Lung (tissue), 12 donors: ENCODE measurements around the gene YAF2. TPM values are rescaled to one million over a fixed set of nuclear protein-coding genes. Genes with fewer than 3 reads are reported as not detected.
"Not testable (repeated sequence)": the region's sequence is repeated elsewhere in the genome, so short reads cannot be mapped to it uniquely, and the experiment has no call there.

Experiments
- ATAC-seq: fragments of 200-7000 bp; cut with Tn5 transposase; one replicate; pipeline ENCODE4 v1.9.1; 2020; ENCODE audit warnings: moderate number of reproducible peaks; ENCODE audit not compliant: insufficient read depth, low FRiP score
- DNase-seq, 3 donors: peaks; one replicate each; pipeline ENCODE4 v3.0.0-alpha.2; 2013 to 2017
- H3K27ac ChIP-seq, 2 donors: one replicate each; pipeline ENCODE4 v1.5.1; 2013; ENCODE audit warnings: mild to moderate bottlenecking in 2 of 2, moderate library complexity in 2 of 2, control low read depth in 1 of 2, inconsistent platforms in 1 of 2, low read depth in 1 of 2, low read length in 1 of 2
- H3K27me3 ChIP-seq, 3 donors: one replicate each; pipeline ENCODE4 v1.5.1; 2013; ENCODE audit warnings: low read length in 2 of 3; ENCODE audit not compliant: control insufficient read depth in 3 of 3, insufficient read depth in 3 of 3
- H3K36me3 ChIP-seq, 4 donors: one replicate each; pipeline ENCODE4 v1.5.1; 2013; ENCODE audit warnings: low read length in 4 of 4, mild to moderate bottlenecking in 1 of 4, moderate library complexity in 1 of 4; ENCODE audit not compliant: control insufficient read depth in 4 of 4, insufficient read depth in 4 of 4
- H3K4me1 ChIP-seq, 5 donors: one replicate each; pipeline ENCODE4 v1.5.1; 2013; ENCODE audit warnings: low read length in 5 of 5, mild to moderate bottlenecking in 2 of 5, moderate library complexity in 1 of 5; ENCODE audit not compliant: control insufficient read depth in 5 of 5, insufficient read depth in 5 of 5
- H3K4me3 ChIP-seq: one replicate; pipeline ENCODE4 v1.5.1; 2013; ENCODE audit warnings: mild to moderate bottlenecking, control low read depth, moderate library complexity
- H3K9ac ChIP-seq, 2 donors: one replicate each; pipeline ENCODE4 v1.5.1; 2013; ENCODE audit warnings: low read length in 2 of 2, control low read depth in 1 of 2; ENCODE audit not compliant: insufficient read depth in 1 of 2
- H3K9me3 ChIP-seq, 4 donors: one replicate each; pipeline ENCODE4 v1.5.1; 2013; ENCODE audit warnings: low read length in 3 of 4, mild to moderate bottlenecking in 1 of 4, moderate library complexity in 1 of 4; ENCODE audit not compliant: control insufficient read depth in 4 of 4, insufficient read depth in 3 of 4
- WGBS, 2 donors: extraction: QIAGEN DNeasy Blood & Tissue Kit; methylation state at CpG; one replicate each; pipeline ENCODE4 v1.1.7; 2013; 5-methylcytosine and 5-hydroxymethylcytosine counted together
- polyA plus RNA-seq, 2 donors: library from polyadenylated mRNA; stranded (reverse); fragments of 200-250 nt; gene quantifications; one replicate each; pipeline ENCODE4 v1.2.1, GENCODE V29; 2013
- total RNA-seq, 2 donors: library from RNA; depleted of rRNA in 1 of 2; stranded (reverse); fragments of >200 nt in 1 of 2; gene quantifications; one replicate each; pipeline ENCODE4 v1.2.1, GENCODE V29; 2014 to 2021
- TF ChIP-seq, protein P1 (sequence below): IDR thresholded peaks from 2 replicates; pipeline ENCODE4 v1.5.1; 2012; ENCODE audit warnings: mild to moderate bottlenecking; ENCODE audit errors: control extremely low read depth, extremely low read depth
- donor health status: control.
- donor health status: control.
- donor health status: Bipolar disorder and iron deficiency.
- donor health status: healthy.
- donor health status: DM: yes; HTN: yes; CAD: no.

The YAF2 gene
- total and polyA plus RNA-seq, 4 donors: 9.4 to 27.9 (median 19.0) TPM

DNA sequence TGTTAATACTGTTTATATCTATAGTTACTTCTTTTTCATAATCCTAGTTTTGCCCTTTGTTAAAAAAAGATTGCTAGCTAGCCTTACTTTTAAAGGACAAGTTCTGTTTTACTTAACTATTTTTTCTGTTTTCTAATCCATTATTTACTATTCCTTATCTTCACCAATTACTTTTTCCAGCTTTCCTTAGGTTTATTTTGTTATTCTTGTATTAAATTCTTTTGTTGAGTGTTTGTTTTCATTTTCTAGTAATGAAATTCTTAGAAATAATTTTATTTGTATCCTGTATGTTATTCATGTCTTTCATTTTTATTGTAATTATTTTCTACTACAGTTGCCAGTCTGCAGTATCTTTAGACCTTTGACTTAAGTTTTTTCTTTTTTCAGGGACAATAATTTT is 47.7 kb downstream of the YAF2 start:
- H3K9ac ChIP-seq: no peak overlapping the region
- no peak overlapping the region for H3K4me3 ChIP-seq
- ATAC-seq (no peak), DNase-seq (no peak)
- peaks cover 0 to 10% (median 4%) of the 10 kb centered on the region in 4 donors for H3K36me3 ChIP-seq
- H3K27me3 ChIP-seq: no peaks in the 10 kb centered on the region
- TF ChIP-seq, protein P1, sequence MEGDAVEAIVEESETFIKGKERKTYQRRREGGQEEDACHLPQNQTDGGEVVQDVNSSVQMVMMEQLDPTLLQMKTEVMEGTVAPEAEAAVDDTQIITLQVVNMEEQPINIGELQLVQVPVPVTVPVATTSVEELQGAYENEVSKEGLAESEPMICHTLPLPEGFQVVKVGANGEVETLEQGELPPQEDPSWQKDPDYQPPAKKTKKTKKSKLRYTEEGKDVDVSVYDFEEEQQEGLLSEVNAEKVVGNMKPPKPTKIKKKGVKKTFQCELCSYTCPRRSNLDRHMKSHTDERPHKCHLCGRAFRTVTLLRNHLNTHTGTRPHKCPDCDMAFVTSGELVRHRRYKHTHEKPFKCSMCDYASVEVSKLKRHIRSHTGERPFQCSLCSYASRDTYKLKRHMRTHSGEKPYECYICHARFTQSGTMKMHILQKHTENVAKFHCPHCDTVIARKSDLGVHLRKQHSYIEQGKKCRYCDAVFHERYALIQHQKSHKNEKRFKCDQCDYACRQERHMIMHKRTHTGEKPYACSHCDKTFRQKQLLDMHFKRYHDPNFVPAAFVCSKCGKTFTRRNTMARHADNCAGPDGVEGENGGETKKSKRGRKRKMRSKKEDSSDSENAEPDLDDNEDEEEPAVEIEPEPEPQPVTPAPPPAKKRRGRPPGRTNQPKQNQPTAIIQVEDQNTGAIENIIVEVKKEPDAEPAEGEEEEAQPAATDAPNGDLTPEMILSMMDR: no peak
- no peak overlapping the region for H3K27ac ChIP-seq
- no peaks in the 10 kb centered on the region for H3K9me3 ChIP-seq
- H3K4me1 ChIP-seq: peaks cover 0 to 4% (median 0%) of the 10 kb centered on the region in 5 donors

DNA sequence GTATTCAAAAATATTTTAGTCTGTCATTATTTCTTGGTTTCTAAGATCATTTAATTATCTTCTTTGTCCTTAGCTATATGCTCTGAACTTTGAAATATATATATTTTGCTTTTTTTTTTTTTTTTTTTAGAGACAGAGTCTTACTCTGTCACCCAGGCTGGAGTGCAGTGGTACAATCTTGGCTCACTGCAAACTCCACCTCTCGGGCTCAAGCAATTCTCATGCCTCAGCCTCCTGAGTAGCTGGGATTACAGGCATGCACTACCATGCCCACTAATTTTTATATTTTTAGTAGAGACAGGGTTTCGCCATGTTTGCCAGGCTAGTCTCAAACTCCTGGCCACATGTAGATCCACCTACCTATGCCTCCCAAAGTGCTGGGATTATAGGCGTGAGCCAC is 49.8 kb downstream of the YAF2 start:
- DNase-seq, H3K36me3 ChIP-seq, H3K4me3 ChIP-seq, H3K9me3 ChIP-seq, H3K27ac ChIP-seq, ATAC-seq, H3K9ac ChIP-seq, H3K27me3 ChIP-seq: not testable (repeated sequence)
- H3K4me1 ChIP-seq: peaks cover 0 to 14% (median 0%) of the 10 kb centered on the region in 5 donors
- 95 to 96% methylated on average over 3 of the region's 3 CpGs for WGBS, 2 donors

DNA sequence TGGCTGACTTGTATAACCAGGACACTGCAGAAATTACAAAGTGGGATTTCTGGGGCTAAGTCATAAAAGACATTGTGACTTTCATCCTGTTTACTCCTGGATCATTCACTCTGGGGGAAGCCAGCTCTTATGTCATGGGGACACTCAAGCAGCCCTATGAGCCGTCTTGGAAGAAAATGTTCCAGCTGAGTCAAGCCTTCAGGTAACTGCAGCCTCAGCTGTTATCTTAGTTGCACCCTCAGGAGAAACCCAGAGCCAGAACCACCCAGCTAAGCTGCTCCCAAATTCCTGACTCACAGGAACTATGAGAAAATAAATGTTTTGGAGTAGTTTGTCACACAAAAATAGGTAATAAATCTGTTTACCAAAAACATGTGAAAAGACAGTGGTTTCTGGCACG is 50.2 kb downstream of the YAF2 start:
- Histone ChIP-seq H3K9me3 (no peaks in the 10 kb centered on the region), H3K27ac (no peak overlapping the region), H3K36me3 (peaks cover 3 to 8% (median 4%) of the 10 kb centered on the region in 4 donors), H3K9ac (no peak overlapping the region), H3K4me3 (no peak overlapping the region), H3K27me3 (no peaks in the 10 kb centered on the region), H3K4me1 (peaks cover 0 to 14% (median 0%) of the 10 kb centered on the region in 5 donors)
- ATAC-seq (no peak), DNase-seq (no peak)
- TF ChIP-seq, protein P1: no peak
- WGBS, 2 donors: 94 to 97% methylated on average over 2 of the region's 2 CpGs

DNA sequence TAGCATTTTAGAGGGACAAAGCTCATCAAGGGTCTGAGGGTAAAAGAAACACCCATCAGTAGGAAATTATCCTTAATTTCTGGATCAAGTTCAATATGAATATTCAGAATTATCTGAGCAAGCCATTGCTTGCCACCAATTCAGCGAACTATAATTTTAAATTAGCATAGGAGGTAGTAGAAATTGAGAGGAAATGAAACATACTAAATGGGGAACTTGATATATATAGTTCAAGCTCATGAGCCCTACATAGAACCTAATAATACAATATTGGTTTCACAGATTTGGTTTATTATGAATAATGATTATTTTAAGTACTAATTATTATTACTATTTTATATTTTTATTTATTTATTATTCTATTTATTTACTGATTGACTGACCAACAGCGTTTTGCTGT is 51.3 kb downstream of the YAF2 start:
- Histone ChIP-seq H3K4me1 (peaks cover 0 to 14% (median 0%) of the 10 kb centered on the region in 5 donors), H3K9me3 (no peaks in the 10 kb centered on the region), H3K9ac (no peak overlapping the region), H3K36me3 (peaks cover 0 to 3% (median 2%) of the 10 kb centered on the region in 4 donors), H3K27ac (no peak overlapping the region), H3K4me3 (no peak overlapping the region), H3K27me3 (no peaks in the 10 kb centered on the region)
- no peak for ATAC-seq
- WGBS, 2 donors: 74 to 84% methylated on average over 2 of the region's 2 CpGs
- no peak for DNase-seq
- TF ChIP-seq, protein P1: no peak
